Measurements from ENCODE around the gene SORCS1.

GRCh38 chr10:106789623-106790022 lies 374.9 kb downstream of the SORCS1 start:
- TF ChIP-seq FOSL1 (IDR thresholded peaks at IDR 0.05; ENCODE audit: low read depth): no peak
- TF ChIP-seq EZH2phosphoT487 (IDR thresholded peaks at IDR 0.05; ENCODE audit: borderline replicate concordance): no peak
- no peak for TF ChIP-seq CTCF (IDR thresholded peaks at IDR 0.05 in 2 of 3, conservative IDR thresholded peaks at IDR 0.05 in 1 of 3; ENCODE audit: borderline replicate concordance in 1 of 3, insufficient read depth in 1 of 3, low read depth in 2 of 3, low read length in 2 of 3)
- no peak for TF ChIP-seq YY1 (IDR thresholded peaks at IDR 0.05; ENCODE audit: extremely low read depth, insufficient replicate concordance, low read depth, low read length)
- TF ChIP-seq EZH2 (IDR thresholded peaks at IDR 0.05): no peak
- TF ChIP-seq POLR2A (IDR thresholded peaks at IDR 0.05; ENCODE audit: borderline replicate concordance, extremely low read depth, insufficient read depth, insufficient read length): no peak
- TF ChIP-seq ELF1 (IDR thresholded peaks at IDR 0.05; ENCODE audit: borderline replicate concordance, low read depth): no peak
- TF ChIP-seq RAD21 (IDR thresholded peaks at IDR 0.05; ENCODE audit: low read depth): no peak
- TF ChIP-seq ZNF274 (IDR thresholded peaks at IDR 0.05; ENCODE audit: low read depth, low read length): no peak
- no peak for TF ChIP-seq CBX3 (IDR thresholded peaks at IDR 0.05; ENCODE audit: low read depth)
- TF ChIP-seq SIN3A (IDR thresholded peaks at IDR 0.05; ENCODE audit: low read depth): no peak
- no peak for TF ChIP-seq POLR2AphosphoS5 (IDR thresholded peaks at IDR 0.05; ENCODE audit: low read depth, low read length)
- TF ChIP-seq REST (IDR thresholded peaks at IDR 0.05; ENCODE audit: low read depth): no peak

Data from HCT116 (cell line).